Fibroblast of villous mesenchyme (primary cell): ENCODE results near the gene SNTB2. TPM values are rescaled to one million over a fixed set of nuclear protein-coding genes. Genes with fewer than 3 reads are reported as not detected.

Experiments
- DNase-seq: peaks from one replicate; pipeline ENCODE4 v3.0.0-alpha.2; 2010; ENCODE audit warnings: low read depth
- H3K4me3 ChIP-seq: 2 replicates; pipeline ENCODE4 v1.5.1; 2011; ENCODE audit warnings: low read depth, mild to moderate bottlenecking, low read length
- total RNA-seq: library from RNA; depleted of rRNA; stranded (reverse); fragments of >200 nt; gene quantifications from 2 replicates; pipeline ENCODE4 v1.2.3, GENCODE V29; 2012
- TF ChIP-seq, protein P1 (sequence below): IDR thresholded peaks from 2 replicates; pipeline ENCODE4 v1.5.1; 2012; ENCODE audit warnings: low read depth, mild to moderate bottlenecking, low read length; ENCODE audit not compliant: insufficient read depth

The SNTB2 gene
- total RNA-seq, 1 donor = 73.4 TPM

DNA sequence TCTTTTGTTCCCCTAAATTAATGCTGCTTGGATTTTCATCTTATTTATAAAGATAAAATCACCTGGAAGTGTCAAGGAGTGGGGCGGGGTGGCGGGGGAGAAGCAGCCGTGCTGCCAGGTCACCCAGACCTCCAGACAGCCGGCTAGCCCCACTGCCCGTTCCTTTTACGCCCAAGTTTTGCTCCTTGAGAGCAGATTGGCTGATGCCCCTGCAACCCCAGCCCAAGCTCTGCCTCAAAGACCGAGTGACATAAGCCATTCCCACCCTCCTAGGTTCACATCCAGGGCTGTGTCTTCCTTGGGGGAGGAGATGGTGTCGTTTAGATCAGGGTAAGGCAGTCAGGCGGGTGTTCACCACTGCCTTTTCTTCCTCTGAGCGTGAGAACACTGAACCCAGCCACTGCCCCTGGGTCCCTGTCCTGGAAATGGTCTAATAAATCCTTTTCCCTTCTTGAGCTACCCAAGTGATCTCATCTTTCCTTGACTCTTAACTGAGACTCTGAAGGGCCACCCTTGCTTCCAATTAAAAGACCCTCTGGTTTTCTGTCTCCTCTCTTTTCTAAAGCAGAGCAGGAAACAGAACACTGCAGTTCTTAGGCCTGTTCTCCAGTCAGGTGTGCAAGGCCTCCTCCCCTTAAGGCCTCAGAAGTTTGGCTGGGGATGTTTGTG is 137.8 kb downstream of the SNTB2 start:
- TF ChIP-seq, protein P1, sequence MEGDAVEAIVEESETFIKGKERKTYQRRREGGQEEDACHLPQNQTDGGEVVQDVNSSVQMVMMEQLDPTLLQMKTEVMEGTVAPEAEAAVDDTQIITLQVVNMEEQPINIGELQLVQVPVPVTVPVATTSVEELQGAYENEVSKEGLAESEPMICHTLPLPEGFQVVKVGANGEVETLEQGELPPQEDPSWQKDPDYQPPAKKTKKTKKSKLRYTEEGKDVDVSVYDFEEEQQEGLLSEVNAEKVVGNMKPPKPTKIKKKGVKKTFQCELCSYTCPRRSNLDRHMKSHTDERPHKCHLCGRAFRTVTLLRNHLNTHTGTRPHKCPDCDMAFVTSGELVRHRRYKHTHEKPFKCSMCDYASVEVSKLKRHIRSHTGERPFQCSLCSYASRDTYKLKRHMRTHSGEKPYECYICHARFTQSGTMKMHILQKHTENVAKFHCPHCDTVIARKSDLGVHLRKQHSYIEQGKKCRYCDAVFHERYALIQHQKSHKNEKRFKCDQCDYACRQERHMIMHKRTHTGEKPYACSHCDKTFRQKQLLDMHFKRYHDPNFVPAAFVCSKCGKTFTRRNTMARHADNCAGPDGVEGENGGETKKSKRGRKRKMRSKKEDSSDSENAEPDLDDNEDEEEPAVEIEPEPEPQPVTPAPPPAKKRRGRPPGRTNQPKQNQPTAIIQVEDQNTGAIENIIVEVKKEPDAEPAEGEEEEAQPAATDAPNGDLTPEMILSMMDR = no peak
- no peak for DNase-seq
- H3K4me3 ChIP-seq = no peak overlapping the region

DNA sequence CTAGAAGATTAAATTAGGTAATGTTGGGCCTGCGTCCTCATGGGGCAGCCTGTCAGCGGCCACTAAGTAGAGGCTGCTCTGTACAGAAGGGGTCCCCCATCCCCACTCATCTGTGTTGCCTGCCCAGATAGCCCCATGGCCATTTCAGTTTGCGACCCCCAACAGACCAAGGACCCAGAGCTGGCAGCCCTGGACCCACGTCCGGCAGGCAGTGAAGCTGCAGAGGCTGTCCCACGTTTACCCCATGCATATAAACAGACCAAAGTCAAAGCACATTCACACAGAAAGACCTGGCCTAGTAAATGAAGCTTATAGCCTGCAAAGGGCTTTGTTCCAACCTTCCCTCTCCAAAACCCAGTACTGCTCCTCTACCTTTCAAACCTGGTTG is 138.8 kb downstream of the SNTB2 start:
- TF ChIP-seq, protein P1 = no peak

DNA sequence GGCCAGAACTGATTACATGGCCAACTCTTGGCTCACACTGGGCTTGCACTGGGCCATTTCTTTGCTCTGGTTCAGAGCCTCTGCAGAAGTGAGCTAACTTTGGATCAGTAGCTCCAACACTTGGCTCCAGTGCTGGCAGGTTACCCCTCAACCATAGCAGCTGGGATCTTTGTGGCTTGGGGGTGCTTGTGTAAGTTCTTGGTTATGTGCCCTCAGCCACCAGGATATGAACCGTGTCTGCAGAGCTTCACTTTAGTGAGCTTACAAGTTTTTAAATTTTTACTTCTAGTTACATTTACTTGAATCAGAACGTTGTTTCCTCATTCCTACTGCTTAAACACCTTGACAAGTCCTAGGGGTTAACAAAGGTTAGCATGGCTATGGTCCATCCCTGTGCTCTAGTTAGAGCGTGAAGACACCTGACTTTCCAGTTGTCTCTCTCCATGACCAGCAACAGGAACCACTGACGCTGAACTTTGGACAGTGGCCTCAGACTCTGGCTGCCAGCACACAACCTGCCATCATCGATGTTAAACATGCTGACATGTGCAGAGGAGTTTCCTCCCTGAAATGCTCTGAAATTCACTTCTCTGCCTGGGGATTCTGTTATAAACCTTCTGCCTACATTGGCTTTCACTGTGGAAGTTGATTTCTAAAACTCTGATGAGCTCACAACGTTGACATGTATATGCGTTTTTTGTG is 139.4 kb downstream of the SNTB2 start:
- TF ChIP-seq, protein P1 = no peak
- no peak overlapping the region for H3K4me3 ChIP-seq
- DNase-seq = no peak

More for the DNA sequence above, 138.8 kb downstream of the SNTB2 start:
- H3K4me3 ChIP-seq = no peak overlapping the region
- DNase-seq = no peak

DNA sequence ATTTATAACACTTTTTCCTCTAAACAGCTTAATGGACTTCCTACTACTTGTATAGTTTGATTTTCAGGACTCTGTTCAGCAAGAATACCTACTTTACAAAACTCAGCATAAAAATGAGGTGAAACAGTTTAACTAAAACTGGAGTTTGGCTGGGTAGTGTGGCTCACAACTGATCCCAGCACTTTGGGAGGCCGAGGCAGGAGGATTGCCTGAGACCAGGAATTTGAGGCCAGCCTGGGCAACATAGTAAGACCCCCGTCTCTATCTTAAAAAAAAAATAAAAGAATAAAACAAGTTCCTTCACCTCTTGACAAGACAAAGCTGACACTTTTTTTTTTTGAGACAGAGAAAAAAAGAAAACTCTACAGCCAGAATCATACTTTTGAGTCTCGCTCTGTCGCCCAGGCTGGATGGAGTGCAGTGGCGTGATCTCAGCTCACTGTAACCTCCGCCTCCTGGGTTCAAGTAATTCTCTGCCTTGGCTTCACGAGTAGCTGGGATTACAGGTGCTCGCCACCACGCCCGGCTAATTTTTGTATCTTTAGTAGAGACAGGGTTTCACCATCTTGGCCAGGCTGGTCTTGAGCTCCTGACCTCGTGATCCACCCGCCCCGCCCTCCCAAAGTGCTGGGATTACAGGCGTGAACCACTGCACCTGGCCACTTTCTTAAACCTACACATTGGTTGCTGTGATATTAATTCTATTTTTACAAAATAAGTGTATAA is 140.8 kb downstream of the SNTB2 start:
- no peak for DNase-seq
- TF ChIP-seq, protein P1 = no peak
- no peak overlapping the region for H3K4me3 ChIP-seq

DNA sequence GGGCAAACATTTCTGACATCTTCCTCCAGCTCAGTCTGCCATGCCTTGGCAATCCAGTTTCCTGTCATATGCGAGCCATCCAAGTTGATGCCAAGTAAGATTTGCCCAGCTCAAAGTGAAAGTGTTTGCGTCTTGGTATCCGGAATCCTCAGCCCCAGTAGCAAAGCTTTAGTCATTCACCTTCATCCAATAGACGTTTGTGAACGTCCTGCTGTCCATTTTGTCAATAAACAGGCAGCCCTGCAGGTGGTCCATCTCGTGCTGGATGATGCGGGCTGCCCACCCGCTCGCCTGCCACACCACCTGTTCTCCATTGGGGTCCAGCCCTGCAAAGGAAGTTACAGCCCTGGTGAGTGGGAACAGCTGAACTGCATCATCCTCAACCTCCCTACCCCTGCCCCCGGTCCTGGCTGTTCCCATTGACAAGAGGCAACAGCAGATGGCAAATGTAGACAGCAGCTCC is 141.9 kb downstream of the SNTB2 start:
- TF ChIP-seq, protein P1 = no peak
- peak overlapping the region; percentile 74 for H3K4me3 ChIP-seq
- peak; percentile 34 for DNase-seq

DNA sequence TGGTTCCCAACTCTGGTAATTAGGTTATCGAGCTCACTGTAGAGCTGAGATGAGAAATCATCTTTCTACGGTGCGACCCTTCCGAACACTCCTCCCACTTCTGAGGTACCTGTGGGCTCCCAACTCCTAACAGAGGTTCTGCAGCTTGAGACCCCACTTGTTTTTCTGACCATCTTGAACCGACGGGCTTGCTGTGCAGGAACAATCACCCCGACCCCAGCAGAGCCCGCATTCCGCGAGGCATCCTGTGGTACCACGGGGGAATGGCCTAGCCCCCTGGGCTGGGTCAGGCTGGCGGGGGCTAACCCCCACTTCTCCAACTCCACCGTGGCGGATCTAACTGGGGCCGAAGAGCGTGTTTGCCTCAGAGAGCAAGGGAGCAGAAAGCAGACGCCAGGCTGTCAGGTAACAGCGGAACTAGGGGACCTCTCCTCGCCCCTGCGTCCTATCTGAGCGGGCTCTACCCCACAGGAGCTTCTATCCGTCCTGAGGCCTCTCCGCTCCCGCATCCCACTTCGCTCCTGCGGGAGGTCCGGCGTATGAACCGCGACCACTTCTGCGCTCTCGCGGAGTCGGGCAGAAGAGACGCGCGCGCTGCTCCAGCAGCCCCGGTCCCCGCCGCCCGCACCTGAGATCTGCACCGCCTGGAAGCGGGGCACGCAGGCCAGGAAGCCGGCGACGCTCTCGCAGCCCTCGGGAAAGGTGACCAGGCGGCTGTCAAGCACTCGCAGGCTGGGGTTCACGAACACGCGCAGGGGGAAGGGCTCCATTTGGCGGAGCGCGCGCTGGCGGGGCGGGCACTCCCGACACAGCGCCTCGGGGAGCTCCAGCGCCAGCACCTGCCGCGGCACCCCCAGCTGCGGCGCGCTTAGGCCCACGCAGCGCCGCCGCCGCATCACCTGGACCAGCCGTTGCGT is 142.7 kb downstream of the SNTB2 start:
- no peak for DNase-seq
- TF ChIP-seq, protein P1 = no peak
- peak overlapping the region; percentile 74 for H3K4me3 ChIP-seq
